ENCODE data around the gene GPBP1.
A peak's percentile ranks its signal among the peaks of the same experiment; 100 is the strongest.
"Not testable (repeated sequence)": the region's sequence is repeated elsewhere in the genome, so short reads cannot be mapped to it uniquely, and the experiment has no call there.

Gene GPBP1

DNA sequence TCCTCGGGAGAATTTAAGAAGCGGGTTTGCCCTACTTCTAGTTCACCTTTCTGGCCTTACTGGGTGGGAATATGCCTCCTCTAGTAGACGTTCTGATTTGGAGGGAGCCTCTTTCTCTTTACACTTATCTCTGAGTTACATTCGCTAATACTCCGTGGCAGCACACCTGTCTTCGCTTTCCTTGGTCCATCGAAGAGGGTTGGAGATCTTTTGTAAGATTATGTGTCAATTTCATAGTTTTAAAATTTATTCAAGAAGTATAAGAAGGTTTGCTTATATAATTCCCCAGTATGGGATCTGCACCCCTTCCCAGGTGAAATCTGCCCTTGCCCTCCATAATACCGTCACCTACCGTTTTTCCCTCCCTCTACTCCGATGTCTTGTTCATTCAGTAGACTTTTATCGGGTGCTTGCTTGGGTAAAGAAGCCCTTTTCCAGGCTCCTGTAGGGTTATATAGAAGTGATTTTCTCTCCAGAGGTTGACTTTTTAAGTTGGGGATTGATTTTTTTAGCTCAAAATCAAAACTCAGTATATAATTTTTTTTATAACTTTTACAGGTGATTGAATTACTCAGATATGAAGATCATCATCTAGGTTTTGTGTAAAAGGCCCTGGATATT, 1.1 kb downstream of the GPBP1 start:
- Histone ChIP-seq H3K27ac (peak overlapping the region; percentile 99), H3K27me3 (replicated peaks) (no peaks in the 10 kb centered on the region), H3K36me3 (replicated peaks) (peaks cover 3% of the 10 kb centered on the region), H3K4me3 (ENCODE audit: low read depth, low read length) (peak overlapping the region; percentile 97)
- DNase-seq: no peak
- in situ Hi-C loops (cut with HindIII; ENCODE audit: low pct_ligation_motif_present, low sequenced_read_pairs): no loop called here
- TF ChIP-seq, protein P1, sequence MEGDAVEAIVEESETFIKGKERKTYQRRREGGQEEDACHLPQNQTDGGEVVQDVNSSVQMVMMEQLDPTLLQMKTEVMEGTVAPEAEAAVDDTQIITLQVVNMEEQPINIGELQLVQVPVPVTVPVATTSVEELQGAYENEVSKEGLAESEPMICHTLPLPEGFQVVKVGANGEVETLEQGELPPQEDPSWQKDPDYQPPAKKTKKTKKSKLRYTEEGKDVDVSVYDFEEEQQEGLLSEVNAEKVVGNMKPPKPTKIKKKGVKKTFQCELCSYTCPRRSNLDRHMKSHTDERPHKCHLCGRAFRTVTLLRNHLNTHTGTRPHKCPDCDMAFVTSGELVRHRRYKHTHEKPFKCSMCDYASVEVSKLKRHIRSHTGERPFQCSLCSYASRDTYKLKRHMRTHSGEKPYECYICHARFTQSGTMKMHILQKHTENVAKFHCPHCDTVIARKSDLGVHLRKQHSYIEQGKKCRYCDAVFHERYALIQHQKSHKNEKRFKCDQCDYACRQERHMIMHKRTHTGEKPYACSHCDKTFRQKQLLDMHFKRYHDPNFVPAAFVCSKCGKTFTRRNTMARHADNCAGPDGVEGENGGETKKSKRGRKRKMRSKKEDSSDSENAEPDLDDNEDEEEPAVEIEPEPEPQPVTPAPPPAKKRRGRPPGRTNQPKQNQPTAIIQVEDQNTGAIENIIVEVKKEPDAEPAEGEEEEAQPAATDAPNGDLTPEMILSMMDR (IDR thresholded peaks at IDR 0.05; ENCODE audit: low read depth, low read length, missing control alignments): no peak

GRCh38 chr5:57175551-57176309, 1.9 kb downstream of the GPBP1 start:
- TF ChIP-seq, protein P1 (IDR thresholded peaks at IDR 0.05; ENCODE audit: low read depth, low read length, missing control alignments): no peak
- H3K36me3 ChIP-seq (replicated peaks): peaks cover 3% of the 10 kb centered on the region
- H3K27me3 ChIP-seq (replicated peaks): no peaks in the 10 kb centered on the region
- in situ Hi-C loops (cut with HindIII; ENCODE audit: low pct_ligation_motif_present, low sequenced_read_pairs): no loop called here
- DNase-seq: no peak
- H3K4me3 ChIP-seq (ENCODE audit: low read depth, low read length): peak overlapping the region; percentile 97
- peak overlapping the region; percentile 99 for H3K27ac ChIP-seq

- TF ChIP-seq, protein P1 (IDR thresholded peaks at IDR 0.05; ENCODE audit: low read depth, low read length, missing control alignments): no peak
- H3K36me3 ChIP-seq (replicated peaks): peaks cover 3% of the 10 kb centered on the region
- no peak for DNase-seq
- peak overlapping the region; percentile 97 for H3K4me3 ChIP-seq (ENCODE audit: low read depth, low read length)
- in situ Hi-C loops (cut with HindIII; ENCODE audit: low pct_ligation_motif_present, low sequenced_read_pairs): no loop called here
- peak overlapping the region; percentile 99 for H3K27ac ChIP-seq
- H3K27me3 ChIP-seq (replicated peaks): no peaks in the 10 kb centered on the region
These were observed 2.5 kb downstream of the GPBP1 start for GRCh38 chr5:57176350-57176857.

DNA sequence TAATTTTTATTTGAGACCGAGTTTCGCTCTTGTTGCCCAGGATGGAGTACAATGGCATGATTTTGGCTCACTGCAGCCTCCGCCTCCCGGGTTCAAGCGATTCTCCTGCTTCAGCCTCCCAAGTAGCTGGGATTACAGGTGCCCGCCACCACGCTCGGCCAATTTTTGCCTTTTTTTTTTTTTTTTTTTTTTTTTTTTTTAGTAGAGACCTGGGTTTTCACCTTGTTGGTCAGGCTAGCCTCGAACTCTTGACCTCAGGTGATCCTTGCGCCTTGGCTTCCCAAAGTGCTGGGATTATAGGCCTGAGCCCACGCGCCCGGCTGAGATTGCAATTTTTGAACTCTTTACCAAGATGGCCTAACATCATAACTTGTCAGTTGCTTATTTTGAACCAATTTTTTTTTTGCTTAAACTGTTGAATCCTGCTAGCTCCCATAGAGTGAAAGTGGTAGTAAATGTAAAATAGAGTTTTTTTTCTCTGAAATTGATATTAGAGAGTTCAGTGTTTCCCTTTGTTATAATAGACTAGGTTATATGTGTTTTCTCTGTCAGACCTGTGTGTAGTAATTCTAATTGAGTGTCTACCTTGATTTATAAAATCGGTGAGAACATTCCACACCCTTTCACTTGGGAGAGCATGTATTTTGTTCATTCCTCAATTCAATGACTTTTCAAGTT, 3.8 kb downstream of the GPBP1 start:
- H3K36me3 ChIP-seq (replicated peaks): peaks cover 3% of the 10 kb centered on the region
- no peak for DNase-seq
- no peak overlapping the region for H3K27ac ChIP-seq
- TF ChIP-seq, protein P1 (IDR thresholded peaks at IDR 0.05; ENCODE audit: low read depth, low read length, missing control alignments): no peak
- H3K4me3 ChIP-seq (ENCODE audit: low read depth, low read length): peak overlapping the region; percentile 2
- H3K27me3 ChIP-seq (replicated peaks): no peaks in the 10 kb centered on the region
- in situ Hi-C loops (cut with HindIII; ENCODE audit: low pct_ligation_motif_present, low sequenced_read_pairs): no loop called here

GRCh38 chr5:57178238-57178637, 4.4 kb downstream of the GPBP1 start:
- not testable (repeated sequence) for DNase-seq

More at GRCh38 chr5:57178238-57178637, 4.4 kb downstream of the GPBP1 start:
- H3K36me3 ChIP-seq (replicated peaks); H3K4me3 ChIP-seq (ENCODE audit: low read depth, low read length); H3K27me3 ChIP-seq (replicated peaks); in situ Hi-C loops (cut with HindIII; ENCODE audit: low pct_ligation_motif_present, low sequenced_read_pairs); H3K27ac ChIP-seq: not testable (repeated sequence)

Measured in brain microvascular endothelial cell (primary cell).